ENCODE measurements around the gene TVP23C.

Gene TVP23C

GRCh38 chr17:15456496-15456895, 106.8 kb downstream of the TVP23C start:
- TF ChIP-seq CTCF (conservative IDR thresholded peaks at IDR 0.05; ENCODE audit: low read depth, low read length), result no peak
- no peak for DNase-seq (ENCODE audit: low read depth)
- H3K4me3 ChIP-seq (ENCODE audit: low read length), result no peak overlapping the region

- no peak for TF ChIP-seq CTCF (conservative IDR thresholded peaks at IDR 0.05; ENCODE audit: low read depth, low read length)
- DNase-seq (ENCODE audit: low read depth), result no peak
- no peak overlapping the region for H3K4me3 ChIP-seq (ENCODE audit: low read length)
Measured at GRCh38 chr17:15454346-15454745, 108.9 kb downstream of the TVP23C start.

GRCh38 chr17:15453782-15454181, 109.5 kb downstream of the TVP23C start:
- DNase-seq (ENCODE audit: low read depth), result no peak
- TF ChIP-seq CTCF (conservative IDR thresholded peaks at IDR 0.05; ENCODE audit: low read depth, low read length), result no peak
- H3K4me3 ChIP-seq (ENCODE audit: low read length), result no peak overlapping the region

GRCh38 chr17:15453246-15453645, 110.0 kb downstream of the TVP23C start:
- H3K4me3 ChIP-seq (ENCODE audit: low read length), result no peak overlapping the region
- TF ChIP-seq CTCF (conservative IDR thresholded peaks at IDR 0.05; ENCODE audit: low read depth, low read length), result no peak
- no peak for DNase-seq (ENCODE audit: low read depth)

GRCh38 chr17:15452746-15453145, 110.5 kb downstream of the TVP23C start:
- TF ChIP-seq CTCF (conservative IDR thresholded peaks at IDR 0.05; ENCODE audit: low read depth, low read length), result no peak
- H3K4me3 ChIP-seq (ENCODE audit: low read length), result no peak overlapping the region
- DNase-seq (ENCODE audit: low read depth), result no peak

Measured in retinal pigment epithelial cell (primary cell).